H1 (cell line): Measurements from ENCODE around the gene SLC6A3. TPM values are rescaled to one million over a fixed set of nuclear protein-coding genes. Genes with fewer than 3 reads are reported as not detected.

Experiments used
- CTCF ChIA-PET: fragments of 300-600 bp; sonication (Branson Sonifier 250); formaldehyde crosslinking; loops from one replicate; lab custom pipeline; 2021; ENCODE audit not compliant: partially characterized antibody; lab: Charles Lee
- POLR2A ChIA-PET: fragments of 300-600 bp; sonication (Branson Sonifier 250); formaldehyde crosslinking; loops from one replicate; lab custom pipeline; 2021; ENCODE audit warnings: inconsistent platforms; ENCODE audit not compliant: partially characterized antibody; lab: Charles Lee
- DNase-seq, 2 experiments: peaks; one replicate each; pipeline versions ENCODE4 v3.0.0 to v3.0.0-alpha.2; 2010 to 2022; ENCODE audit warnings: low spot score in 2 of 2, low read depth in 1 of 2, mixed read lengths in 1 of 2
- FAIRE-seq: peaks from 2 replicates; lab custom pipeline; 2011; peaks lifted over from hg19 to GRCh38; lab: Jason Lieb, UNC
- H2AFZ ChIP-seq: 2 replicates; pipeline ENCODE4 v1.8.1; 2012; ENCODE audit warnings: low read length, inconsistent platforms
- H2AK5ac ChIP-seq: 2 replicates; pipeline ENCODE4 v1.6.1; 2013; ENCODE audit warnings: low read depth, low read length
- H2BK120ac ChIP-seq: replicated peaks from 2 replicates; pipeline ENCODE3; 2013; ENCODE audit warnings: low read depth, low read length, inconsistent platforms
- H2BK12ac ChIP-seq: 2 replicates; pipeline ENCODE4 v1.6.1; 2013; ENCODE audit warnings: low read depth, low read length
- H2BK15ac ChIP-seq: 2 replicates; pipeline ENCODE4 v1.6.1; 2013; ENCODE audit warnings: low read length
- H2BK20ac ChIP-seq: 2 replicates; pipeline ENCODE4 v1.6.1; 2013; ENCODE audit warnings: low read length
- H2BK5ac ChIP-seq: 2 replicates; pipeline ENCODE4 v1.6.1; 2013; ENCODE audit warnings: low read depth, low read length
- H3K14ac ChIP-seq: 2 replicates; pipeline ENCODE4 v1.6.1; 2013; ENCODE audit warnings: inconsistent platforms; ENCODE audit not compliant: insufficient read length
- H3K18ac ChIP-seq: 2 replicates; pipeline ENCODE4 v1.6.1; 2013; ENCODE audit warnings: low read length; ENCODE audit errors: extremely low read depth
- H3K23ac ChIP-seq: 2 replicates; pipeline ENCODE4 v1.6.1; 2013; ENCODE audit warnings: inconsistent platforms; ENCODE audit not compliant: insufficient read length
- H3K23me2 ChIP-seq: 2 replicates; pipeline ENCODE4 v1.6.1; 2013; ENCODE audit warnings: low read depth, low read length
- H3K27ac ChIP-seq: 2 replicates; pipeline ENCODE4 v1.6.1; 2011; ENCODE audit warnings: low read depth, low read length, inconsistent platforms
- H3K27me3 ChIP-seq, 4 experiments: replicated peaks in 1 of 4; 1 replicate in 1 of 4; 2 replicates in 3 of 4; pipeline versions ENCODE4 v1.6.1 to v1.8.1; 2011 to 2013; ENCODE audit warnings: low read length in 3 of 4, mild to moderate bottlenecking in 3 of 4, inconsistent platforms in 2 of 4, mixed read lengths in 2 of 4, moderate library complexity in 1 of 4; ENCODE audit not compliant: control insufficient read depth in 3 of 4, insufficient read depth in 3 of 4; ENCODE audit errors: extremely low read depth in 1 of 4
- H3K36me3 ChIP-seq, 4 experiments: 2 replicates each; pipeline versions ENCODE4 v1.6.1 to v1.8.1; 2011 to 2013; ENCODE audit warnings: mild to moderate bottlenecking in 4 of 4, low read length in 3 of 4, moderate library complexity in 2 of 4, control low read depth in 1 of 4, inconsistent platforms in 1 of 4; ENCODE audit not compliant: insufficient read depth in 4 of 4, control insufficient read depth in 2 of 4
- H3K4ac ChIP-seq: replicated peaks from 2 replicates; pipeline ENCODE3; 2013; ENCODE audit warnings: low read length, low read depth, mixed read lengths, inconsistent platforms; ENCODE audit not compliant: insufficient read length
- H3K4me1 ChIP-seq, 4 experiments: replicated peaks in 1 of 4; 1 replicate in 1 of 4; 2 replicates in 3 of 4; pipeline versions ENCODE4 v1.6.1 to v1.8.1; 2011 to 2013; ENCODE audit warnings: low read length in 3 of 4, inconsistent platforms in 2 of 4, mixed read lengths in 1 of 4; ENCODE audit not compliant: insufficient read depth in 4 of 4, control insufficient read depth in 3 of 4
- H3K4me2 ChIP-seq, 2 experiments: 2 replicates each; pipeline versions ENCODE4 v1.6.1 to v1.8.1; 2011 to 2013; ENCODE audit warnings: low read depth in 2 of 2, low read length in 2 of 2, control low read depth in 1 of 2, inconsistent platforms in 1 of 2, mild to moderate bottlenecking in 1 of 2; ENCODE audit not compliant: insufficient read depth in 1 of 2
- H3K4me3 ChIP-seq, 4 experiments: fragments of 200-600, 300-600 bp in 1 of 4; sonication (generic), shearing (Covaris generic), sonication (Bioruptor Twin) in 1 of 4; 2 replicates each; pipeline versions ENCODE4 v1.5.1 to v1.8.1; 2011 to 2016; ENCODE audit warnings: low read length in 4 of 4, low read depth in 3 of 4, control low read depth in 2 of 4, inconsistent platforms in 2 of 4, mild to moderate bottlenecking in 2 of 4, mixed read lengths in 1 of 4, moderate library complexity in 1 of 4; ENCODE audit not compliant: insufficient read depth in 2 of 4; ENCODE audit errors: extremely low read depth in 1 of 4
- H3K56ac ChIP-seq: replicated peaks from 2 replicates; pipeline ENCODE3; 2013; ENCODE audit warnings: low read depth, mild to moderate bottlenecking, mixed read lengths, low read length, inconsistent platforms; ENCODE audit not compliant: insufficient read length
- H3K79me1 ChIP-seq: 2 replicates; pipeline ENCODE4 v1.6.1; 2013; ENCODE audit warnings: low read depth, low read length, control low read depth
- H3K79me2 ChIP-seq, 2 experiments: 2 replicates each; pipeline versions ENCODE4 v1.6.1 to v1.8.1; 2012 to 2013; ENCODE audit warnings: low read length in 2 of 2, mild to moderate bottlenecking in 2 of 2, inconsistent platforms in 1 of 2; ENCODE audit not compliant: insufficient read depth in 2 of 2, control insufficient read depth in 1 of 2
- H3K9ac ChIP-seq, 4 experiments: replicated peaks in 1 of 4; 1 replicate in 1 of 4; 2 replicates in 3 of 4; pipeline versions ENCODE4 v1.6.1 to v1.8.1; 2011 to 2013; ENCODE audit warnings: low read depth in 3 of 4, low read length in 3 of 4, control low read depth in 2 of 4, mild to moderate bottlenecking in 2 of 4, moderate library complexity in 2 of 4, inconsistent platforms in 1 of 4; ENCODE audit errors: extremely low read depth in 1 of 4
- H3K9me3 ChIP-seq, 2 experiments: 2 replicates each; pipeline versions ENCODE4 v1.6.1 to v1.8.1; 2012 to 2013; ENCODE audit warnings: mild to moderate bottlenecking in 2 of 2, moderate library complexity in 2 of 2, control low read depth in 1 of 2, inconsistent platforms in 1 of 2, low read depth in 1 of 2, low read length in 1 of 2, mixed read lengths in 1 of 2; ENCODE audit not compliant: insufficient read depth in 2 of 2
- H4K20me1 ChIP-seq, 2 experiments: replicated peaks in 1 of 2; 2 replicates each; pipeline versions ENCODE3 to v1.8.1; 2011 to 2013; ENCODE audit warnings: inconsistent platforms in 2 of 2, low read length in 2 of 2, mild to moderate bottlenecking in 1 of 2; ENCODE audit not compliant: insufficient read depth in 2 of 2, control insufficient read depth in 1 of 2
- H4K5ac ChIP-seq: 2 replicates; pipeline ENCODE4 v1.6.1; 2013; ENCODE audit warnings: low read length, low read depth, mixed read lengths, inconsistent platforms; ENCODE audit not compliant: insufficient read length
- H4K8ac ChIP-seq: 2 replicates; pipeline ENCODE4 v1.8.0; 2013; ENCODE audit warnings: mild to moderate bottlenecking, moderate library complexity, low read length, inconsistent platforms; ENCODE audit not compliant: insufficient read depth; ENCODE audit errors: extremely low read depth
- H4K91ac ChIP-seq: replicated peaks from 2 replicates; pipeline ENCODE3; 2013; ENCODE audit warnings: low read length, mixed read lengths, inconsistent platforms; ENCODE audit not compliant: insufficient read length
- RAD21 ChIP-seq, 2 experiments: IDR thresholded peaks in 1 of 2; conservative IDR thresholded peaks in 1 of 2; 2 replicates each; pipeline ENCODE4 v1.6.1; 2011; ENCODE audit warnings: low read depth in 2 of 2, low read length in 2 of 2, improper control_type of control experiment in 1 of 2, inconsistent platforms in 1 of 2, mild to moderate bottlenecking in 1 of 2, moderate library complexity in 1 of 2
- RBBP5 ChIP-seq: IDR thresholded peaks from 2 replicates; pipeline ENCODE4 v1.7.1; 2012; ENCODE audit warnings: low read depth, mild to moderate bottlenecking, inconsistent platforms, low read length, moderate library complexity, borderline replicate concordance
- WGBS, 2 experiments: shearing (Covaris generic) in 1 of 2; methylation state at CpG; one replicate each; pipeline versions ENCODE4 v1.1.6 to v1.1.7; 2013 to 2015; ENCODE audit warnings: low lambda C conversion rate in 2 of 2, mixed read lengths in 2 of 2, inconsistent platforms in 1 of 2, low coverage in 1 of 2, missing lambda C conversion rate in 1 of 2; ENCODE audit not compliant: insufficient replicate concordance in 2 of 2, insufficient coverage in 1 of 2, insufficient read length in 1 of 2; ENCODE audit errors: extremely low coverage in 1 of 2, missing lambda C conversion rate in 1 of 2; 5-methylcytosine and 5-hydroxymethylcytosine counted together
- polyA plus RNA-seq, 7 experiments: library from polyadenylated mRNA; depleted of rRNA in 3 of 7; stranded (reverse) in 5 of 7; unstranded in 2 of 7; fragments of >200 nt in 5 of 7; fragments of 200-250 nt in 2 of 7; gene quantifications; 1 replicate in 5 of 7; 2 replicates in 1 of 7; 4 replicates in 1 of 7; pipeline versions ENCODE4 v1.2.1 to v1.2.3, GENCODE V29; 2011 to 2013; ENCODE audit warnings: missing spikeins in 2 of 7, mixed read lengths in 2 of 7
- total RNA-seq: library from RNA; stranded (reverse); fragmentation: NEBNext Ultra II Directional; extraction: Animal tissue kit (Norgen Biotek cat#: 25700); gene quantifications from 2 replicates; pipeline ENCODE4 v1.2.1, GENCODE V29; 2021
- TF ChIP-seq, protein P1 (sequence below), 3 experiments: IDR thresholded peaks; 1 replicate in 2 of 3; 2 replicates in 1 of 3; pipeline versions ENCODE4 v1.5.1 to v1.6.1; 2011; ENCODE audit warnings: low read length in 3 of 3, mild to moderate bottlenecking in 3 of 3, inconsistent platforms in 2 of 3, low read depth in 1 of 3, moderate library complexity in 1 of 3; ENCODE audit not compliant: insufficient read depth in 1 of 3; ENCODE audit errors: control extremely low read depth in 1 of 3

Gene SLC6A3
- total and polyA plus RNA-seq, 2 of the 8 experiments (the other 6 are each of a cell fraction or from before 2014, with no cell fraction given): 0.48 to 0.91 TPM

DNA sequence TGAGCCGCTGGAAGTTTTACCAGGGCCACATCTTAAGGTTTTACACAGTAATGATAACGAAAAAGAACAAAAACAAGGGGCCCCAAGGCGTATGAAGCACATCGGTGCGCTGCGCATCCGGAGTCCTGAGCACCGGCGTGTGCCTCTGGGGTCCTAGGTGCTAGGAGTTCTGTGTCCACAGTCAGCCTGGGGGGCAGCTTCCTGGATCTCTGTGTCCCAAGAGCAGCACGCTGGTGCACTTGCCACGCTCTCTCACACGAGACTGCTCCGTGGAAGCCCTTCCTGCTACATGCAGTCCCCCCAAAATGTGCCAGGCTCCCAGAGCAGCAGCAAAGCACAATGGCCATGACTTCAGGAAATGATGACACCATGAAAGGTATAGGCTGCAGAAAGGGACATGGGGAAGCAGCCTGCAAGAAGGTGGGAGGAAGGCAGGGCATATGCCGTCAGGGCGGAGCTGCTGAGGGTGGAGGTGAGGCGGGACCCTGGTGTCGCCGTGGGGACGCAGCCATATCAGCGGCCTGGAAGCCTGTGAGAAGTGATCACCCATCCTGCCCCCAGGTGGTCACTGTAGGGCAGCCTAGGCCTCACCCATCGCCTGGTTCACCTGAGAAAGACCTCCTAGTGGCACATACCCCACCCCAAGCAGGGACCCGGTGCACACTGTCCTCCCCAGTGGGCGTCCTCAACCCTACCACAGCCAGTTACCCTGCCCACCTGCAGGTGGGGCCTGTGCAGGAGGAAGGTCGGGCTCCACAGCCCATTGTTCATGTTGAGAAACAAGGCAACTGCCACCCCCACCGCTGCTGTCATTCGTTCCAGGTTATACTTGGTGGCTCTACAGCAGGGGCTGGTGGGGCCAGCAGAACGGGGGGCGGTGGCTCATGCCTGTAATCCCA lies 23.6 kb upstream of the SLC6A3 start:
- no peak overlapping the region for H3K4me2 ChIP-seq
- FAIRE-seq (no peak), DNase-seq (no peak)
- TF ChIP-seq RAD21 (IDR thresholded peaks at IDR 0.05 in 1 of 2, conservative IDR thresholded peaks at IDR 0.05 in 1 of 2; ENCODE audit: low read depth in 2 of 2, low read length in 2 of 2): peak in 1 of 2 experiments; percentile 2; a peak in 1 of 4 replicates
- TF ChIP-seq RBBP5: no peak
- TF ChIP-seq, protein P1, sequence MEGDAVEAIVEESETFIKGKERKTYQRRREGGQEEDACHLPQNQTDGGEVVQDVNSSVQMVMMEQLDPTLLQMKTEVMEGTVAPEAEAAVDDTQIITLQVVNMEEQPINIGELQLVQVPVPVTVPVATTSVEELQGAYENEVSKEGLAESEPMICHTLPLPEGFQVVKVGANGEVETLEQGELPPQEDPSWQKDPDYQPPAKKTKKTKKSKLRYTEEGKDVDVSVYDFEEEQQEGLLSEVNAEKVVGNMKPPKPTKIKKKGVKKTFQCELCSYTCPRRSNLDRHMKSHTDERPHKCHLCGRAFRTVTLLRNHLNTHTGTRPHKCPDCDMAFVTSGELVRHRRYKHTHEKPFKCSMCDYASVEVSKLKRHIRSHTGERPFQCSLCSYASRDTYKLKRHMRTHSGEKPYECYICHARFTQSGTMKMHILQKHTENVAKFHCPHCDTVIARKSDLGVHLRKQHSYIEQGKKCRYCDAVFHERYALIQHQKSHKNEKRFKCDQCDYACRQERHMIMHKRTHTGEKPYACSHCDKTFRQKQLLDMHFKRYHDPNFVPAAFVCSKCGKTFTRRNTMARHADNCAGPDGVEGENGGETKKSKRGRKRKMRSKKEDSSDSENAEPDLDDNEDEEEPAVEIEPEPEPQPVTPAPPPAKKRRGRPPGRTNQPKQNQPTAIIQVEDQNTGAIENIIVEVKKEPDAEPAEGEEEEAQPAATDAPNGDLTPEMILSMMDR (IDR thresholded peaks at IDR 0.05; ENCODE audit: control extremely low read depth in 1 of 3, insufficient read depth in 1 of 3, low read depth in 1 of 3, low read length in 3 of 3): peak in 1 of 3 experiments; percentile 17; a peak in 1 of 4 replicates
- H2BK12ac ChIP-seq: no peak overlapping the region
- no peak overlapping the region for H3K56ac ChIP-seq
- H3K4me1 ChIP-seq: no peaks in the 10 kb centered on the region
- ChIA-PET POLR2A (interaction anchor here (0.8 to 2.1 kb wide), 4 partner anchors 9 to 123 kb away, joined by 3 to 8 read pairs (median 4); no protein-coding TSS in a partner anchor), CTCF (interaction anchor here (0.8 to 5.6 kb wide), 28 partner anchors 11 to 220 kb away, joined by 3 to 47 read pairs (median 4); no protein-coding TSS in a partner anchor)
- peaks cover 20 to 77% (median 59%) of the 10 kb centered on the region in 4 experiments for H3K36me3 ChIP-seq
- H3K23ac ChIP-seq: no peak overlapping the region
- H3K79me1 ChIP-seq: peaks cover 10% of the 10 kb centered on the region; the same call in 1 of the 2 replicates
- H4K5ac ChIP-seq: no peak overlapping the region
- H2BK5ac ChIP-seq: peak overlapping the region; percentile 16; the same call in 1 of the 2 replicates
- no peak overlapping the region for H2AK5ac ChIP-seq
- peaks cover 9 to 10% of the 10 kb centered on the region in 2 experiments; a peak in 2 of 4 replicates for H3K9me3 ChIP-seq
- H2BK15ac ChIP-seq: no peak overlapping the region
- H3K9ac ChIP-seq: no peak overlapping the region
- H3K4me3 ChIP-seq: no peak overlapping the region
- peaks cover 0 to 3% of the 10 kb centered on the region in 2 experiments; a peak in 1 of 4 replicates for H3K79me2 ChIP-seq
- peak overlapping the region; percentile 65 for H4K8ac ChIP-seq
- no peak overlapping the region for H3K14ac ChIP-seq
- no peak overlapping the region for H2BK120ac ChIP-seq
- no peak overlapping the region for H2BK20ac ChIP-seq
- H3K23me2 ChIP-seq: 0 out of 2 replicates have a peak, but pooled peaks cover 1% of the 10 kb centered on the region
- no peak overlapping the region for H3K27ac ChIP-seq
- H3K18ac ChIP-seq: no peak overlapping the region
- no peaks in the 10 kb centered on the region; a peak in 1 of 7 replicates for H3K27me3 ChIP-seq
- H4K91ac ChIP-seq: no peak overlapping the region
- H2AFZ ChIP-seq: no peak overlapping the region
- 93% methylated on average over 27 of the region's 28 CpGs; no CpG with 5 or more reads in 1 of the 2 experiments for WGBS, 2 experiments
- peaks cover 0 to 22% of the 10 kb centered on the region in 2 experiments for H4K20me1 ChIP-seq
- H3K4ac ChIP-seq: no peak overlapping the region
